H7 (cell line): ENCODE measurements around the gene CTBP1. TPM values are rescaled to one million over a fixed set of nuclear protein-coding genes. Genes with fewer than 3 reads are reported as not detected.

Experiments used
- DNase-seq: peaks from one replicate; pipeline ENCODE4 v3.0.0; 2012
- H3K27me3 ChIP-seq: 2 replicates; pipeline ENCODE4 v1.6.0; 2011; ENCODE audit warnings: mild to moderate bottlenecking, low read length; ENCODE audit not compliant: control insufficient read depth, insufficient read depth
- H3K36me3 ChIP-seq: replicated peaks from 2 replicates; pipeline ENCODE4 v1.5.1; 2011; ENCODE audit warnings: low read length; ENCODE audit not compliant: control insufficient read depth, insufficient read depth
- H3K4me3 ChIP-seq: 2 replicates; pipeline ENCODE4 v1.5.1; 2011; ENCODE audit warnings: low read depth, mild to moderate bottlenecking, control low read depth, low read length, moderate library complexity; ENCODE audit not compliant: insufficient read depth
- total RNA-seq: library from RNA; depleted of rRNA; stranded (reverse); fragments of >200 nt; shearing (Covaris generic); gene quantifications from 2 replicates; pipeline ENCODE4 v1.2.3, GENCODE V29; 2014

CTBP1 gene
- total RNA-seq, 1 experiment from 2014 or later: 360 TPM

GRCh38 chr4:1249731-1250526 is 999 bp upstream of the CTBP1 start:
- H3K4me3 ChIP-seq: peak overlapping the region; percentile 57
- no peak for DNase-seq
- H3K27me3 ChIP-seq: no peaks in the 10 kb centered on the region
- peaks cover 5% of the 10 kb centered on the region for H3K36me3 ChIP-seq

DNA sequence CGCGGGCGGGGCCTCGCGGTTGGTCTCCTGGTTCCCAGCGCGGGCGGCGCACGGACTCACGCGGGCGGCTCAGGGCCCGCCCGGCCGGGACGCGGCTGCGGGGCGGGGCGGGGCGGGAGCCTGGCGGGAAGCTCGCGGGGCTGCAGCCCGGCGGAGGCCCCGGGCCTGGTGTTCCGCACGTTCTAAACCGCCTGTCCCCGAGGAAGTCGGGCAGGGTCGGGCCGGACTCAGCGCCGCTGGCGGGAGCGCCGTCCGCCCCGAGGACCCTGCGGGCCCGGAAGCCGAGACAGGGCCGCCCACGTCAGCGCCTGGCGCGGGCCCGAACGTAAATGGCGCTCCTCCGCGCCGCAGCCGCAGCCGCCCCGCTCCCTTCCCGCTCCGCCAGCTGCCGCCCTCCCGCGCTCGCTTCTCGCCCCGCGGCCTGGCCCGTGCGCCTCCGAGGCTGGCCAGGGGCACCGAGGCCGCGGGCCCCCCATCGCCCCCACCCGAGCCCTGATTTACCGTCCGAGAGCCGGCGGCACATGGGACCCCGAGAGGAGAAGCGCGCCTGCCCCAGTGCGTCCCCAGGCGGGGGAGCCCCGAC is 309 bp upstream of the CTBP1 start:
- H3K27me3 ChIP-seq: no peaks in the 10 kb centered on the region
- peaks cover 5% of the 10 kb centered on the region for H3K36me3 ChIP-seq
- peak overlapping the region; percentile 57 for H3K4me3 ChIP-seq
- peak; percentile 96 for DNase-seq

DNA sequence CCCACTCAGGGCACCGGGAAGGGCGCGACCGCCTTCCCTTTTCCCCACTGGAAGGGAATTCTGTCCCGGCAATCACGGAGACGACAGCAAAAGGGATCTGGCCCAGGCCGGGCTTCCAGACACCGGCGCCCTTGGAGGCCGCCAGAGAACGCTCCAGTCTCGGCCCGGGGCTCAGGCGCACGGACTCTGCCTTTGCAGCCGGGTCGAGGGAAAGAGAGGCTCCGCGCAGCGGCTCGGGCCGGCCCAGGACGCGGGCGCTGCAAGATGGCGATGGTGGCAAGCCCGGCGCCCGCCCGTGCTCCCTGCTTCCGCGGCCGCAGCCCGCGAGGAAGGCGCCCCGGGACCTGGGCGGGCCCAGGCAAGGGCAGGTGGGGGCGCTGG is 1.1 kb downstream of the CTBP1 start:
- H3K27me3 ChIP-seq: no peaks in the 10 kb centered on the region
- peak overlapping the region; percentile 80 for H3K4me3 ChIP-seq
- no peak for DNase-seq
- H3K36me3 ChIP-seq: peaks cover 5% of the 10 kb centered on the region

- peak overlapping the region; percentile 80 for H3K4me3 ChIP-seq
- no peaks in the 10 kb centered on the region for H3K27me3 ChIP-seq
- peaks cover 5% of the 10 kb centered on the region for H3K36me3 ChIP-seq
- peak; percentile 82 for DNase-seq
Measured at GRCh38 chr4:1246901-1247863, 1.7 kb downstream of the CTBP1 start.

DNA sequence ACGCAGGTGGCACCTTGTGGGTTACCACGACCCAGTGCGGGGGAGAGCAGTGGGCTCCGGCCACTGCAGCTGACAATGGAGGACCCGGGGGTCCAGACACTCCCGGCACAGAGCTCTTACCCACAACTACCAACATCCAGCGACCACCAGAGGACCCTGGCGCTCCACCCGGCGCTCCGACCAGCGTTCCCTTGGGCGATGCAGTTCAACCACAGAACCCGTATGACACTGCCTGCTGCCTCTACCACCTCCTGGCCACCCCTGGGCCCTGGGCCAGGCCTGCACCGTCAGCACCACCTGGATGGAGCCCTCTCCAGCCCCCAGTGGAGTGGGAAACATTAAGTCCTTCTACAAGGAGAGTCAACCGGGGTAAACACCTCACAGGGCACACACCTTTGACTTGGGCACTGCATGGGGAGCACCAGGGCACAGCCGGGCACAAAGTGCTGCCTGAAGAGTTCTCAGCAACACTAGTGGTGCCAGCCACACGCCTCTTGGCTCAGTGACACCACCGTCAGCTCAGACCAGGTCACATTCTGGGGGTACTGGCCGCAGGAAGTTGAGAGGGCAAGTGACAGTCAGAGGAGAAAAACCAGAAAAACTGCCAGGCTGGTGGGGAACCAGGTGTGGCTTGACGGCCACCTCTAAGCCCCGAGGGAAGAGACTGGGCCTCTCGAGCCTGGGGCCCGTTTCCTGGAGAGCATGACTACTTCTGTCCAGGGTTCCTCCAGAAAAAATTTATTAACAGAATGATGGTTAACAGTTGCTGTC is 2.6 kb downstream of the CTBP1 start:
- no peak overlapping the region for H3K4me3 ChIP-seq
- no peaks in the 10 kb centered on the region for H3K27me3 ChIP-seq
- peak; percentile 68 for DNase-seq
- peaks cover 3% of the 10 kb centered on the region for H3K36me3 ChIP-seq

DNA sequence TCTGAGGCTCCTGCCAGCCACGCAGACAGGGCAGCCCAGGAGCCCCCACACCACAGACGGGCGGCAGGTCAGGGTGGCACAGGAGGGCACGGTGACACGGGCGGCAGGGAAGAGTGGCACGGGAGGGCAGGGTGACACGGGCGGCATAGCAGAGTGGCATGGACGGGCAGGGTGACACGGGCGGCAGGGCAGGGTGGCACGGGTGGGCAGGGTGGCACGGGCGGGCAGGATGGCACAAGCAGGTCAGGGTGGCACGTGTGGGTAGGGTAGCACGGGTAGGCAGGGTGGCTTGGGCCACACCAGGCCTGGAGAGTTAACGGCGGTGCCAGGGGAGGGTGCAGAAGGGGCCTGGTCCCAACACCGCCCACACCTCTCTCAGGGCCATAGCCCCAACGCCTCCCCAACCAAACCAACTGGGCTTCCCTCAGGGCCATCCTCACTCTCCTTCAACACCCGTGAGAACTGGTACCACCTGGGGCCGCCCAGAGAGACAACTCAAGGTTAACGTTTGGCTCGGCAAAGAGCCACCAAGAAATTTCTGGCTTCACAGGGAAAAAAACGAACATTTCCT is 3.4 kb downstream of the CTBP1 start:
- peak; percentile 54 for DNase-seq

GRCh38 chr4:1244978-1245471 is 3.9 kb downstream of the CTBP1 start:
- H3K27me3 ChIP-seq: no peaks in the 10 kb centered on the region
- H3K36me3 ChIP-seq: no peaks in the 10 kb centered on the region; the same call in none of the 2 replicates
- peak; percentile 55 for DNase-seq
- H3K4me3 ChIP-seq: no peak overlapping the region

More for the DNA sequence above, 3.4 kb downstream of the CTBP1 start:
- Histone ChIP-seq H3K27me3 (no peaks in the 10 kb centered on the region), H3K36me3 (no peaks in the 10 kb centered on the region; the same call in none of the 2 replicates), H3K4me3 (no peak overlapping the region)

DNA sequence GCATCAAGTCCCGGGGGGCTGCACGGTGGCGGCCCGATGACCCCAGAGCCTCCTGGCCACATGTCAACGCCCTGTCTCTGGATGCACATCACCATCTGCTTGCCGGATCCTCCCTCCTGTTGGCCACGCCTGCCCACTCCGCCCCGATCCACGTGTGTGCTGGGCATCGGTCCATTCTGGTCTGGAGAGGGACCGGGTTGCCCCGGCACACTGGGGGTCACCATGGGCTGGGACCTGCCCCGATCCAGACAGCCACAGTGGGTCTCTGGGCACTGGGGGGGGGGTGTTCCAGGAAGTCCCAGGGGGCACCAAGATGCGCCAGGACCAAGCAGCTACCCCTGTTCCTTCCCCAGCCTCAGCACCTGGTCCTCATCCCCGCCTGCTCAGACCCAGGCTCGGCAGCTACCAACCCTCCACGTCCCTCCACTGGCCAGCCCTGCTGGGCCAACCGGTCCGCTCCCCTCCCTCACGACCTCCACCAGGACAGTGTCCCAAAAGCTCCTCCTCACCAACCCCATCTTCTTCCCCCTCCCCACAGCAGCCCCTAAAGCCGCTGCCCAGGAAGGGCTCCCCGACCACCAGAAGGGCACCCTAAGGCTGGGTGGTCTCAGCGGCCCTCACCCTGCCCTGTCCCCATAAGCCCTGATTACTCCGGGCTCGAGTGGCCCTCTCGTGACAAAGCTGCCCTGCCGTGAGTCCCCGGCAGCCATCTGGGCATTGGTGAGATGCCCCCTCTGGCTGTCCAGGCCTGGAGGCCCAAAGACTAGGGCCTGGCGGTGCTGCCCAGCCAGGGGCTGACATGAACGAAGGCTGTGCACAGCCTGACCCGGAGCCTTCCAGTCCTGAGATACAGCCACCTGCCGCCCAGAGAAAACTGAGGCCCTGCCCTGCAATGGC is 4.6 kb downstream of the CTBP1 start:
- Histone ChIP-seq H3K36me3 (peaks cover 3% of the 10 kb centered on the region), H3K4me3 (no peak overlapping the region), H3K27me3 (no peaks in the 10 kb centered on the region)
- peak; percentile 54 for DNase-seq

- peaks cover 3% of the 10 kb centered on the region for H3K36me3 ChIP-seq
- H3K27me3 ChIP-seq: no peaks in the 10 kb centered on the region
- no peak overlapping the region for H3K4me3 ChIP-seq
- no peak for DNase-seq
Measured at GRCh38 chr4:1243451-1244080, 5.4 kb downstream of the CTBP1 start.

- Histone ChIP-seq H3K27me3 (no peaks in the 10 kb centered on the region), H3K36me3 (peaks cover 3% of the 10 kb centered on the region), H3K4me3 (no peak overlapping the region)
- DNase-seq: peak; percentile 58
Measured at GRCh38 chr4:1242506-1243450, 6.2 kb downstream of the CTBP1 start.

- Histone ChIP-seq H3K36me3 (peaks cover 5% of the 10 kb centered on the region), H3K27me3 (no peaks in the 10 kb centered on the region), H3K4me3 (no peak overlapping the region)
- DNase-seq: peak; percentile 60
Measured at GRCh38 chr4:1241936-1242505, 6.9 kb downstream of the CTBP1 start.
